Mucosa of rectum (tissue), 2 donors: ENCODE results near the gene ABCG4.
"Not testable (repeated sequence)": the region's sequence is repeated elsewhere in the genome, so short reads cannot be mapped to it uniquely, and the experiment has no call there.

Experiments
- H3K27ac ChIP-seq, 2 donors: one replicate each; pipeline ENCODE4 v1.7.0; 2013; ENCODE audit warnings: inconsistent platforms in 2 of 2, low read depth in 2 of 2, low read length in 2 of 2
- H3K27me3 ChIP-seq, 2 donors: one replicate each; pipeline ENCODE4 v1.7.0; 2013; ENCODE audit warnings: low read length in 2 of 2; ENCODE audit not compliant: control insufficient read depth in 2 of 2, insufficient read depth in 2 of 2
- H3K36me3 ChIP-seq, 2 donors: one replicate each; pipeline ENCODE4 v1.7.0; 2013; ENCODE audit warnings: low read length in 2 of 2; ENCODE audit not compliant: control insufficient read depth in 2 of 2, insufficient read depth in 2 of 2
- H3K4me1 ChIP-seq, 2 donors: one replicate each; pipeline ENCODE4 v1.7.0; 2013; ENCODE audit warnings: low read length in 2 of 2, mild to moderate bottlenecking in 1 of 2; ENCODE audit not compliant: control insufficient read depth in 2 of 2, insufficient read depth in 2 of 2
- H3K4me3 ChIP-seq, 2 donors: one replicate each; pipeline ENCODE4 v1.7.0; 2013; ENCODE audit warnings: low read length in 2 of 2
- H3K9ac ChIP-seq, 2 donors: one replicate each; pipeline ENCODE4 v1.7.0; 2013; ENCODE audit warnings: low read length in 2 of 2, low read depth in 1 of 2, mild to moderate bottlenecking in 1 of 2
- H3K9me3 ChIP-seq, 2 donors: one replicate each; pipeline ENCODE4 v1.7.0; 2013; ENCODE audit warnings: low read length in 2 of 2; ENCODE audit not compliant: control insufficient read depth in 2 of 2
- donor health status: healthy.
- donor health status: Normal muscosa, but diverticular disease.

ABCG4 gene

DNA sequence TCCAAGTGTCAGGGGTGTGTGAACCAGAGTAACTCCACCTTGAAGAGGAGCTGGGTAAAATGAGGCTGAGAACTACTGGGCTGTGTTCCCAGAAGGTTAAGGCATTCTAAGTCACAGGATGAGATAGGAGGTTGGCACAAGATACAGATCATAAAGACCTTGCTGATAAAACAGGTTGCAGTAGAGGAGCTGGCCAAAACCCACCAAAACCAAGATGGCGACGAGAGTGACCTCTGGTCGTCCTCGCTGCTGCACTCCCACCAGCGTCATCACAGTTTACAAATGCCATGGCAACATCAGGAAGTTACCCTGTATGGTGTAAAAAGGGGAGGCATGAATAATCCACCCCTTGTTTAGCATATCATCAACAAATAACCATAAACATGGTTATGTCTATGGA, 52.4 kb downstream of the ABCG4 start:
- not testable (repeated sequence) for H3K36me3 ChIP-seq, H3K27ac ChIP-seq, H3K9ac ChIP-seq, H3K4me3 ChIP-seq, H3K4me1 ChIP-seq, H3K27me3 ChIP-seq, H3K9me3 ChIP-seq

DNA sequence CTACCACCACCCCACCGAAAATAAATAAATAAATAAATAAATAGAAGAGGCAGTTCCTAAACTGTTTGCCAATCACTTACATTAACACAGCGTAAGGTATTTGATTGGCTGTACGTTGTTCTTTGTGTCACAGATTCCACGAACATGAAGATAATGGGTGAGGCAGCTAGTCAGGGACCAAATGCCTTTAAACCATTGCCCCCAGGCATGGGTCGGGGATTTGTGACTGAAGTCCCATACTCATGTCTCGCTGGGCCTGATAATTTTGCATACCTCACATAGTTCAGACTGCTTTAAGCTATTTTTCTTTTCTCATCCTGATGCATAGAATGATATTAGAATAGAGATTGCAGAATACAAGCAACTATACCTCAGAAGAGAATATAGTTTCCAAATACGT, 53.7 kb downstream of the ABCG4 start:
- Histone ChIP-seq H3K27ac (no peak overlapping the region), H3K4me1 (peaks cover 6 to 7% of the 10 kb centered on the region in 2 donors), H3K9me3 (no peaks in the 10 kb centered on the region), H3K4me3 (no peak overlapping the region), H3K9ac (no peak overlapping the region), H3K27me3 (no peaks in the 10 kb centered on the region), H3K36me3 (no peaks in the 10 kb centered on the region)

DNA sequence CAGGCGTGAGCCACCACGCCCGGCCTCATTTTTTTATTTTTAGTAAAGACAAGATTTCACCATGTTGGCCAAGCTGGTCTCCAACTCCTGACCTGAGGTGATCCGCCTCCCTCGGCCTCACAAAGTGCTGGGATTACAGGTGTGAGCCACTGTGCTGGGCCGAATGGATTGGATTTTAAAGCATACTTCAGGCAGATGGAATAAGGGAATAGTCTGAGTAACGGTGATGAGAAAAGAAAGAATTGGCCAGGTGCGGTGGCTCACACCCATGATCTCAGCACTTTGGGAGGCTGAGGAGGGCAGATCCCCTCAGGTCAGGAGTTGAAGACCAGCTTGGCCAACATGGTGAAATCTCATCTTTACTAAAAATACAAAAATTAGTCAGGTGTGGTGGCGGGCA, 55.2 kb downstream of the ABCG4 start:
- no peak overlapping the region for H3K4me3 ChIP-seq
- H3K27me3 ChIP-seq = no peaks in the 10 kb centered on the region
- H3K9ac ChIP-seq = no peak overlapping the region
- no peaks in the 10 kb centered on the region for H3K9me3 ChIP-seq
- H3K4me1 ChIP-seq = peaks cover 9 to 10% of the 10 kb centered on the region in 2 donors
- H3K36me3 ChIP-seq = no peaks in the 10 kb centered on the region
- no peak overlapping the region for H3K27ac ChIP-seq

DNA sequence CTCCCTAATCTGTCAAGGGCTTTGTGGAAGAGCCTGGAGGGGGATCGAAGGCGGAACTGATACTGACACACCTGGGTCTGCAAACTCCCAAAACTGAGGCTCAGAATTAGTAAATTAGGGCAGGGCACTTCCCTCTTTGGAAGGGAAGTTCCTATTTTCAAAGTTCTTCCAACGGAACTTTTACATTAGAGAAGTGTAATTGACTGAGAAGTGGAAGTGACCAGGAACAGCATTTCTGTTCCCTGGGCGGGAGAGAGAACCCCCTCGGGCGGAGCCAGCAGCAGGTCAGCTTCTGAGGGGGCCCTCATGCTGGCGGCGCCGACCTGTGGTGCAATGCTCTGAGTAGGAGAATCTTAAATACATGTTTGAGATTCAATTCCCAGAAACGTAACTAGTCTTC, 56.2 kb downstream of the ABCG4 start:
- Histone ChIP-seq H3K9me3 (no peaks in the 10 kb centered on the region), H3K4me3 (no peak overlapping the region), H3K27me3 (no peaks in the 10 kb centered on the region), H3K4me1 (peaks cover 9 to 10% of the 10 kb centered on the region in 2 donors), H3K36me3 (no peaks in the 10 kb centered on the region), H3K9ac (no peak overlapping the region), H3K27ac (peak overlapping the region in 1 of 2 donors; percentile 89)

DNA sequence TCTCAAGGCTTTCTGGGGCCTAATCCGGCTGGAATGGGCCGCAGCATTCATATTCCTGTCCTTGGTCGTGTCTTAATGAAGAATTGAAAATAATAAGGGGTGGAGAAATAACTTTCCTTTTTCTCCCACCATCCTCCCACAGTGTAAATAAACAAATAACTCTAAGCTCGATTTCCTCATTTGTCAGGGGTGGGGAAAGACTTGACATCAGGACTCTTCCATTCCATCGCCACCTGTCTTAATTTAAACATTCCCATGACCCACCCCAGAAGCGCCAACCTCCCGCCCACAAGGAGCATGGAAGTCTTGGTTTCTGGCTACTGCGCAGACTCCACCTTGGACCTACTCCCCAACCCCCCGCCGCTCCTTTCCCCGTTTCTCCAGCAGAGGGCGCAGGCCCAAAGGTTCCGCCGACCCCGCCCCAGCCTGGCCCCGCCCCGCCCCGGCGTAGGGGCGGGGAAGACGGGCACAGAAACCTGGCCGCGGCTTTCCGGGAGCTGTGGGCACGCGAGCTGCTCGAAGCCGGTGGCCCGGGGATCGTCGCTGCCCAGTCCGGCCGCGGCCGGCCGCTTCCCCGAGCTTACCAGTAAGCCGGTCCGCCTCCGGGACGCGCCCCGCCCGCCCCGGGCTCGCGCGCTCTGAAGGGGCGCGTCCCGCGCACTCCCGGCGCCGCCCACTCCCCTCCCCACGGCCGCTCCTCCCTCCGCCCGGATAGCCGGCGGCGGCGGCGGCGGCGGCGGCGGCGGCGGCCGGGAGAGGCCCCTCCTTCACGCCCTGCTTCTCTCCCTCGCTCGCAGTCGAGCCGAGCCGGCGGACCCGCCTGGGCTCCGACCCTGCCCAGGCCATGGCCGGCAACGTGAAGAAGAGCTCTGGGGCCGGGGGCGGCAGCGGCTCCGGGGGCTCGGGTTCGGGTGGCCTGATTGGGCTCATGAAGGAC, 57.0 kb downstream of the ABCG4 start, which contains the start of gene CBL:
CBL (plus strand) TSS at position 766 of the 937 bp plus-strand sequence; CDS start at position 845, 79 bp downstream.
- H3K36me3 ChIP-seq = no peaks in the 10 kb centered on the region
- H3K9ac ChIP-seq = peak within 1 kb of the TSS; percentile 78 to 88
- H3K4me3 ChIP-seq = peak within 1 kb of the TSS; percentile 76 to 90
- peak within 1 kb of the TSS; percentile 89 to 94 for H3K27ac ChIP-seq
- no peaks in the 10 kb centered on the region for H3K27me3 ChIP-seq
- peaks cover 9 to 10% of the 10 kb centered on the region in 2 donors for H3K4me1 ChIP-seq
- H3K9me3 ChIP-seq = no peaks in the 10 kb centered on the region

DNA sequence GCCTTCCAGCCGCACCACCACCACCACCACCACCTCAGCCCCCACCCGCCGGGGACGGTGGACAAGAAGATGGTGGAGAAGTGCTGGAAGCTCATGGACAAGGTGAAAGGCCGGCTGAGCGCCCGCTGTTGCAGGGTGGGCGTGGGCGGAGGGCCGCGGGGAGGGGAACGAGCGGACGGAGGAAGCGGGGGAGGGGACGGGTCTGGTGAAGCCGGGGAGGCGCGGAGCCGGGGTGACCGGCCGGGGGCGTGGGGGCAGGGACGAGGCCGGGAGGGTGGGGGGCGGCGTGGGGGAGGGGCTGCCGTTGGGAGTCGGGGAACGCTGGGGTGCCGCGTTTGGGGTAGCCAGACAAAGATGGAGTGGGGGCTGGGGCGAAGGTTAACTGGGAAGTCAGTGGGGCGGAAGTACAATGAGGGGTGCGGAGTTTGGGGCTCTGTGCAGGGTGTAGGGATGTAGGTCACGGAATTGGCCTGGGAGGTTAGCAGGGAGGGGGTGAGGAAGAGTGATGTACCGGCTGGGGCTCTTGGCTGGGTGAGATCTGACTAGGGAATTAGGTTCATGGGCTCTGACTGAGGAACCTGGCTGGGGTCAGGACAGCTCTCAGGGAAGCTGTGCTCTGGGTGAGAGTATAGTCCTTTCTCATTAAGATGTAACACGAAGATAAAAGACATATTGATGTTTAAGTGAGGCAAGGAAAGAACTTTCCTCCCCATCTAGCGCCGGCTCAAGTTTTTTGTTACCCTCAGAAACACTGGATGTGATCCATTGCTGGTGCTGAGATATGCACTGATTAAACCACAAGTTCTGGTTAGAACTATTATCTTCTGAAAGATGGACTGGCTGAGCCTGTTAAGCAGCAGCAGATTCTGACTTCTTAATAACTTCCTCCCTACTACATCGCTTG, 57.9 kb downstream of the ABCG4 start:
- Histone ChIP-seq H3K27ac (peak overlapping the region; percentile 89 to 94), H3K27me3 (no peaks in the 10 kb centered on the region), H3K9ac (peak overlapping the region; percentile 78 to 88), H3K36me3 (no peaks in the 10 kb centered on the region), H3K4me1 (peaks cover 9 to 10% of the 10 kb centered on the region in 2 donors), H3K9me3 (no peaks in the 10 kb centered on the region), H3K4me3 (peak overlapping the region; percentile 76 to 90)

DNA sequence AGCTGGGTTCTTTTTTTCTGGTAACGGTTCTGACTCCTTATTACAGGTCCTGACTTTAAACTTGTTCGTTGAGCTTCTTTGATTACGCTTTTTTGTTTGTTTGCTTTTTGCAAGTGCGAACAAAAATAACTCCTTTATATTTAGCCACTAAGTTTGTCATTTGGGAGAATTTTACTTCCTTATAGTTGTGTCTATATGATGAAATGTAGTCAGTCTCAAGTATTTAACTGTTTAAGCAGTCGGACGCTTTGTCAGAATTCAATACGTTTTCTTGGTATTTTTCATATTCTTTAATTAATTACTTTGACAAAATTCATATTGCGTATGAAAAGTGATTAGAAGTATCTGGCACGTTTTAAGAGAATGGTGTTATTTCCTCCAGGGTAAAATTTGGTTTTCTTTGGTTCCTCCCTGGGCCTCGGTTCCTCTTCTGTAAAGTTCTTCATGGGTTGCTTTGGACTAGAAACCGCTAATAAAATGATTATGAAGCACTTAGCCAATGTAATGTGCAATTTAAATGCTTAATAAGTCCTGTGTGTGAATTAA, 58.6 kb downstream of the ABCG4 start:
- Histone ChIP-seq H3K4me1 (peaks cover 9 to 10% of the 10 kb centered on the region in 2 donors), H3K36me3 (no peaks in the 10 kb centered on the region), H3K9me3 (no peaks in the 10 kb centered on the region), H3K4me3 (peak overlapping the region; percentile 76 to 90), H3K27ac (peak overlapping the region in 1 of 2 donors; percentile 65), H3K9ac (peak overlapping the region; percentile 74 to 78), H3K27me3 (no peaks in the 10 kb centered on the region)

DNA sequence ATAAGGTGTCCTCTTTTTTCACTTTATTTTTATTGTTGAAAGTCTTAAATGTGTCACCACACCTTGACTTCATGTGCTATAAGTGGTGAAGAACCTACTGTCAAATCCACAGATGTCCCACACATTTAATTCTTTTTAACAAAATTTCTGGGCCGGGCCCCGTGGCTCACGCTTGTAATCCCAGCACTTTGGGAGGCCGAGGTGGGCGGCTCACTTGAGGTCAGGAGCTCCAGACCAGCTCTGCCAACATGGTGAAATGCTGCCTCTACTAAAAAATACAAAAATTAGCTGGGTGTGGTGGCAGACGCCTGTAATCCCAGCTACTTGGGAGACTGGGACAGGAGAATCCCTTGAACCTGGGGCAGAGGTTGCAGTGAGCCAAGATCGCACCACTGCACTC, 60.3 kb downstream of the ABCG4 start:
- no peaks in the 10 kb centered on the region for H3K9me3 ChIP-seq
- peaks cover 9 to 10% of the 10 kb centered on the region in 2 donors for H3K4me1 ChIP-seq
- no peaks in the 10 kb centered on the region for H3K27me3 ChIP-seq
- H3K36me3 ChIP-seq = no peaks in the 10 kb centered on the region
- H3K27ac ChIP-seq = no peak overlapping the region
- no peak overlapping the region for H3K9ac ChIP-seq
- no peak overlapping the region for H3K4me3 ChIP-seq

DNA sequence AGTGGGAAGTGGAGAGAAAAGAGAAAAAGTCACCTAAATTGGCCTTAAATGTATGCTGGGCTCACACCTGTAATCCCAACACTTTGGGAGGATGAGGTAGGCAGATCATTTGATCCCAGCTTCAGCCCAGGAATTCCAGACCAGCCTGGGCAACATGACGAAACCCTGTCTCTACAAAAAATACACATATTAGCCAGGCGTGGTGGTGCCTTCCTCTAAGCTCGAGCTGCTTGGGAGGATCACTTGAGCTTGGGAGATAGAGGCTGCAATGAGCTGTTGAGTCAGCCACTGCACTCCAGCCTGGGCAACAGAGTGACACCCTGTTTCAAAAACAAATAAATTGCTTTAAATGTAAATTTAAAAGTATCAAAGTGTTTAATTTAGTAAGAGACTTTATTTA, 61.2 kb downstream of the ABCG4 start:
- H3K9ac ChIP-seq = no peak overlapping the region
- H3K27ac ChIP-seq = no peak overlapping the region
- H3K4me3 ChIP-seq = no peak overlapping the region
- no peaks in the 10 kb centered on the region for H3K36me3 ChIP-seq
- peaks cover 9 to 10% of the 10 kb centered on the region in 2 donors for H3K4me1 ChIP-seq
- H3K9me3 ChIP-seq = no peaks in the 10 kb centered on the region
- H3K27me3 ChIP-seq = no peaks in the 10 kb centered on the region
